ENCODE results near the gene IGFN1. TPM values are rescaled to one million over a fixed set of nuclear protein-coding genes. Genes with fewer than 3 reads are reported as not detected.

IGFN1 gene
- total and polyA plus RNA-seq, 2 of the 8 experiments (the other 6 are each of a cell fraction or from before 2014, with no cell fraction given) = not detected

DNA sequence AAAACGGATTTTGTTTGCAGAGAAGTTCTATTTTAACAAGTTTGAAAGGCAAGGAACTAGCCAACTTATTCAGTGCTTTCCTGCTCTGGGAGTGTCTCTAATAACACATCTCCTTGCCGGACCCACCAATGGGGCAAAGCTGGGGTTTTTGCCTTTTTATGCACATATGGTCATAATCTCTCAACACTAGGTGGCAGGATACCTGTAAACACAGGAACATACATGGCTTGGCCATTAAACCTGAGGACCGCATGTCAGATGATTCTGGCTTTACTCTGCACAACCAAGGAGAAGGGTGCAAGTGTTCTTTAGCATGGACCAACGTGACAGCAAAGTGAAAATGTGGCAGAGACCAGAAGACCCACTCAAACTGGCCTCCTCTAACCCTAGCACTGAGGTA, 41.2 kb upstream of the IGFN1 start:
- H3K23ac ChIP-seq (ENCODE audit: insufficient read length) = no peak overlapping the region
- POLR2A ChIA-PET (ENCODE audit: partially characterized antibody) = interaction anchor here (0.6 to 11.8 kb wide), 8 partner anchors 8 to 111 kb away, joined by 3 to 105 read pairs (median 5); no protein-coding TSS in a partner anchor
- no peak for TF ChIP-seq CHD1 (IDR thresholded peaks at IDR 0.05; ENCODE audit: low read depth, low read length)
- TF ChIP-seq TAF1 (IDR thresholded peaks at IDR 0.05; ENCODE audit: low read depth, low read length) = no peak
- TF ChIP-seq, protein P1, sequence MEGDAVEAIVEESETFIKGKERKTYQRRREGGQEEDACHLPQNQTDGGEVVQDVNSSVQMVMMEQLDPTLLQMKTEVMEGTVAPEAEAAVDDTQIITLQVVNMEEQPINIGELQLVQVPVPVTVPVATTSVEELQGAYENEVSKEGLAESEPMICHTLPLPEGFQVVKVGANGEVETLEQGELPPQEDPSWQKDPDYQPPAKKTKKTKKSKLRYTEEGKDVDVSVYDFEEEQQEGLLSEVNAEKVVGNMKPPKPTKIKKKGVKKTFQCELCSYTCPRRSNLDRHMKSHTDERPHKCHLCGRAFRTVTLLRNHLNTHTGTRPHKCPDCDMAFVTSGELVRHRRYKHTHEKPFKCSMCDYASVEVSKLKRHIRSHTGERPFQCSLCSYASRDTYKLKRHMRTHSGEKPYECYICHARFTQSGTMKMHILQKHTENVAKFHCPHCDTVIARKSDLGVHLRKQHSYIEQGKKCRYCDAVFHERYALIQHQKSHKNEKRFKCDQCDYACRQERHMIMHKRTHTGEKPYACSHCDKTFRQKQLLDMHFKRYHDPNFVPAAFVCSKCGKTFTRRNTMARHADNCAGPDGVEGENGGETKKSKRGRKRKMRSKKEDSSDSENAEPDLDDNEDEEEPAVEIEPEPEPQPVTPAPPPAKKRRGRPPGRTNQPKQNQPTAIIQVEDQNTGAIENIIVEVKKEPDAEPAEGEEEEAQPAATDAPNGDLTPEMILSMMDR (IDR thresholded peaks at IDR 0.05; ENCODE audit: control extremely low read depth in 1 of 3, insufficient read depth in 1 of 3, low read depth in 1 of 3, low read length in 3 of 3) = peak in 2 of 3 experiments; percentile 50 to 63; a peak in 2 of 4 replicates
- no peak for TF ChIP-seq HDAC6 (IDR thresholded peaks at IDR 0.05; ENCODE audit: low read depth, low read length)
- no peak for TF ChIP-seq HDAC2 (IDR thresholded peaks at IDR 0.05; ENCODE audit: borderline replicate concordance in 1 of 2, low read depth in 2 of 2, low read length in 2 of 2)
- no peak for TF ChIP-seq RXRA (IDR thresholded peaks at IDR 0.05; ENCODE audit: insufficient read depth, low read depth, low read length)
- TF ChIP-seq EP300 (IDR thresholded peaks at IDR 0.05; ENCODE audit: borderline replicate concordance in 1 of 2, low read depth in 2 of 2, low read length in 2 of 2) = no peak
- peak; percentile 28 to 54; a peak in 3 of 4 replicates for TF ChIP-seq RAD21 (IDR thresholded peaks at IDR 0.05 in 1 of 2, conservative IDR thresholded peaks at IDR 0.05 in 1 of 2; ENCODE audit: low read depth in 2 of 2, low read length in 2 of 2)
- no peak for TF ChIP-seq CHD2 (IDR thresholded peaks at IDR 0.05; ENCODE audit: low read length)

More for the DNA sequence above, 41.2 kb upstream of the IGFN1 start:
- CTCF ChIA-PET (ENCODE audit: partially characterized antibody) = interaction anchor here (0.6 to 4.3 kb wide), 19 partner anchors 10 to 95 kb away, joined by 3 to 32 read pairs (median 7); partner anchors contain the start of gene IGFN1
- Histone ChIP-seq H3K27me3 (replicated peaks in 1 of 4; ENCODE audit: control insufficient read depth in 3 of 4, extremely low read depth in 1 of 4, insufficient read depth in 3 of 4, low read length in 3 of 4) (no peaks in the 10 kb centered on the region), H2AK5ac (ENCODE audit: low read depth, low read length) (no peak overlapping the region), H2BK20ac (ENCODE audit: low read length) (no peak overlapping the region), H4K20me1 (replicated peaks in 1 of 2; ENCODE audit: control insufficient read depth in 1 of 2, insufficient read depth in 2 of 2, low read length in 2 of 2) (peaks cover 3 to 11% of the 10 kb centered on the region in 2 experiments), H3K27ac (ENCODE audit: low read depth, low read length) (no peak overlapping the region), H3K4ac (replicated peaks; ENCODE audit: insufficient read length, low read depth, low read length) (no peak overlapping the region), H2AFZ (ENCODE audit: low read length) (no peak overlapping the region), H3K56ac (replicated peaks; ENCODE audit: insufficient read length, low read depth, low read length) (no peak overlapping the region), H3K18ac (ENCODE audit: extremely low read depth, low read length) (no peak overlapping the region), H3K9ac (replicated peaks in 1 of 4; ENCODE audit: extremely low read depth in 1 of 4, low read depth in 3 of 4, low read length in 3 of 4) (no peak overlapping the region), H2BK15ac (ENCODE audit: low read length) (no peak overlapping the region), H2BK12ac (ENCODE audit: low read depth, low read length) (no peak overlapping the region), H3K4me1 (replicated peaks in 1 of 4; ENCODE audit: control insufficient read depth in 3 of 4, insufficient read depth in 4 of 4, low read length in 3 of 4) (peaks cover 0 to 7% (median 2%) of the 10 kb centered on the region in 4 experiments; a peak in 2 of 7 replicates), H4K8ac (ENCODE audit: extremely low read depth, insufficient read depth, low read length) (no peak overlapping the region), H3K79me2 (ENCODE audit: control insufficient read depth in 1 of 2, insufficient read depth in 2 of 2, low read length in 2 of 2) (peaks cover 0 to 18% of the 10 kb centered on the region in 2 experiments; a peak in 3 of 4 replicates), H3K79me1 (ENCODE audit: low read depth, low read length) (peaks cover 4% of the 10 kb centered on the region; the same call in 1 of the 2 replicates), H3K4me2 (ENCODE audit: insufficient read depth in 1 of 2, low read depth in 2 of 2, low read length in 2 of 2) (no peak overlapping the region), H4K91ac (replicated peaks; ENCODE audit: insufficient read length, low read length) (no peak overlapping the region), H3K9me3 (ENCODE audit: insufficient read depth in 2 of 2, low read depth in 1 of 2, low read length in 1 of 2) (no peaks in the 10 kb centered on the region), H4K5ac (ENCODE audit: insufficient read length, low read depth, low read length) (no peak overlapping the region), H3K14ac (ENCODE audit: insufficient read length) (no peak overlapping the region), H2BK120ac (replicated peaks; ENCODE audit: low read depth, low read length) (no peak overlapping the region), H3K36me3 (ENCODE audit: control insufficient read depth in 2 of 4, insufficient read depth in 4 of 4, low read length in 3 of 4) (peaks cover 38 to 74% (median 66%) of the 10 kb centered on the region in 4 experiments), H2BK5ac (ENCODE audit: low read depth, low read length) (no peak overlapping the region), H3K4me3 (ENCODE audit: extremely low read depth in 1 of 4, insufficient read depth in 2 of 4, low read depth in 3 of 4, low read length in 4 of 4) (no peak overlapping the region), H3K23me2 (ENCODE audit: low read depth, low read length) (peaks cover 4% of the 10 kb centered on the region; the same call in 1 of the 2 replicates)
- 93% methylated on average over 4 of the region's 4 CpGs; no CpG with 5 or more reads in 1 of the 2 experiments for WGBS, 2 experiments (ENCODE audit: extremely low coverage in 1 of 2, insufficient coverage in 1 of 2, insufficient read length in 1 of 2, insufficient replicate concordance in 2 of 2, low coverage in 1 of 2, low lambda C conversion rate in 2 of 2, missing lambda C conversion rate in 1 of 2)
- FAIRE-seq (no peak), DNase-seq (ENCODE audit: low read depth in 1 of 2, low spot score in 2 of 2) (no peak)

Data from H1 (cell line).